H1 (cell line): Measurements from ENCODE around the gene PFKFB3. TPM values are rescaled to one million over a fixed set of nuclear protein-coding genes. Genes with fewer than 3 reads are reported as not detected.
"Not testable (repeated sequence)": the region's sequence is repeated elsewhere in the genome, so short reads cannot be mapped to it uniquely, and the experiment has no call there.

Experiments used
- CTCF ChIA-PET: fragments of 300-600 bp; sonication (Branson Sonifier 250); formaldehyde crosslinking; loops from one replicate; lab custom pipeline; 2021; ENCODE audit not compliant: partially characterized antibody; lab: Charles Lee
- POLR2A ChIA-PET: fragments of 300-600 bp; sonication (Branson Sonifier 250); formaldehyde crosslinking; loops from one replicate; lab custom pipeline; 2021; ENCODE audit warnings: inconsistent platforms; ENCODE audit not compliant: partially characterized antibody; lab: Charles Lee
- DNase-seq, 2 experiments: peaks; one replicate each; pipeline versions ENCODE4 v3.0.0 to v3.0.0-alpha.2; 2010 to 2022; ENCODE audit warnings: low spot score in 2 of 2, low read depth in 1 of 2, mixed read lengths in 1 of 2
- FAIRE-seq: peaks from 2 replicates; lab custom pipeline; 2011; peaks lifted over from hg19 to GRCh38; lab: Jason Lieb, UNC
- H2AFZ ChIP-seq: 2 replicates; pipeline ENCODE4 v1.8.1; 2012; ENCODE audit warnings: low read length, inconsistent platforms
- H2AK5ac ChIP-seq: 2 replicates; pipeline ENCODE4 v1.6.1; 2013; ENCODE audit warnings: low read depth, low read length
- H2BK120ac ChIP-seq: replicated peaks from 2 replicates; pipeline ENCODE3; 2013; ENCODE audit warnings: low read depth, low read length, inconsistent platforms
- H2BK12ac ChIP-seq: 2 replicates; pipeline ENCODE4 v1.6.1; 2013; ENCODE audit warnings: low read depth, low read length
- H2BK15ac ChIP-seq: 2 replicates; pipeline ENCODE4 v1.6.1; 2013; ENCODE audit warnings: low read length
- H2BK20ac ChIP-seq: 2 replicates; pipeline ENCODE4 v1.6.1; 2013; ENCODE audit warnings: low read length
- H2BK5ac ChIP-seq: 2 replicates; pipeline ENCODE4 v1.6.1; 2013; ENCODE audit warnings: low read depth, low read length
- H3K14ac ChIP-seq: 2 replicates; pipeline ENCODE4 v1.6.1; 2013; ENCODE audit warnings: inconsistent platforms; ENCODE audit not compliant: insufficient read length
- H3K18ac ChIP-seq: 2 replicates; pipeline ENCODE4 v1.6.1; 2013; ENCODE audit warnings: low read length; ENCODE audit errors: extremely low read depth
- H3K23ac ChIP-seq: 2 replicates; pipeline ENCODE4 v1.6.1; 2013; ENCODE audit warnings: inconsistent platforms; ENCODE audit not compliant: insufficient read length
- H3K23me2 ChIP-seq: 2 replicates; pipeline ENCODE4 v1.6.1; 2013; ENCODE audit warnings: low read depth, low read length
- H3K27ac ChIP-seq: 2 replicates; pipeline ENCODE4 v1.6.1; 2011; ENCODE audit warnings: low read depth, low read length, inconsistent platforms
- H3K27me3 ChIP-seq, 4 experiments: replicated peaks in 1 of 4; 1 replicate in 1 of 4; 2 replicates in 3 of 4; pipeline versions ENCODE4 v1.6.1 to v1.8.1; 2011 to 2013; ENCODE audit warnings: low read length in 3 of 4, mild to moderate bottlenecking in 3 of 4, inconsistent platforms in 2 of 4, mixed read lengths in 2 of 4, moderate library complexity in 1 of 4; ENCODE audit not compliant: control insufficient read depth in 3 of 4, insufficient read depth in 3 of 4; ENCODE audit errors: extremely low read depth in 1 of 4
- H3K36me3 ChIP-seq, 4 experiments: 2 replicates each; pipeline versions ENCODE4 v1.6.1 to v1.8.1; 2011 to 2013; ENCODE audit warnings: mild to moderate bottlenecking in 4 of 4, low read length in 3 of 4, moderate library complexity in 2 of 4, control low read depth in 1 of 4, inconsistent platforms in 1 of 4; ENCODE audit not compliant: insufficient read depth in 4 of 4, control insufficient read depth in 2 of 4
- H3K4ac ChIP-seq: replicated peaks from 2 replicates; pipeline ENCODE3; 2013; ENCODE audit warnings: low read length, low read depth, mixed read lengths, inconsistent platforms; ENCODE audit not compliant: insufficient read length
- H3K4me1 ChIP-seq, 4 experiments: replicated peaks in 1 of 4; 1 replicate in 1 of 4; 2 replicates in 3 of 4; pipeline versions ENCODE4 v1.6.1 to v1.8.1; 2011 to 2013; ENCODE audit warnings: low read length in 3 of 4, inconsistent platforms in 2 of 4, mixed read lengths in 1 of 4; ENCODE audit not compliant: insufficient read depth in 4 of 4, control insufficient read depth in 3 of 4
- H3K4me2 ChIP-seq, 2 experiments: 2 replicates each; pipeline versions ENCODE4 v1.6.1 to v1.8.1; 2011 to 2013; ENCODE audit warnings: low read depth in 2 of 2, low read length in 2 of 2, control low read depth in 1 of 2, inconsistent platforms in 1 of 2, mild to moderate bottlenecking in 1 of 2; ENCODE audit not compliant: insufficient read depth in 1 of 2
- H3K4me3 ChIP-seq, 4 experiments: fragments of 200-600, 300-600 bp in 1 of 4; sonication (generic), shearing (Covaris generic), sonication (Bioruptor Twin) in 1 of 4; 2 replicates each; pipeline versions ENCODE4 v1.5.1 to v1.8.1; 2011 to 2016; ENCODE audit warnings: low read length in 4 of 4, low read depth in 3 of 4, control low read depth in 2 of 4, inconsistent platforms in 2 of 4, mild to moderate bottlenecking in 2 of 4, mixed read lengths in 1 of 4, moderate library complexity in 1 of 4; ENCODE audit not compliant: insufficient read depth in 2 of 4; ENCODE audit errors: extremely low read depth in 1 of 4
- H3K56ac ChIP-seq: replicated peaks from 2 replicates; pipeline ENCODE3; 2013; ENCODE audit warnings: low read depth, mild to moderate bottlenecking, mixed read lengths, low read length, inconsistent platforms; ENCODE audit not compliant: insufficient read length
- H3K79me1 ChIP-seq: 2 replicates; pipeline ENCODE4 v1.6.1; 2013; ENCODE audit warnings: low read depth, low read length, control low read depth
- H3K79me2 ChIP-seq, 2 experiments: 2 replicates each; pipeline versions ENCODE4 v1.6.1 to v1.8.1; 2012 to 2013; ENCODE audit warnings: low read length in 2 of 2, mild to moderate bottlenecking in 2 of 2, inconsistent platforms in 1 of 2; ENCODE audit not compliant: insufficient read depth in 2 of 2, control insufficient read depth in 1 of 2
- H3K9ac ChIP-seq, 4 experiments: replicated peaks in 1 of 4; 1 replicate in 1 of 4; 2 replicates in 3 of 4; pipeline versions ENCODE4 v1.6.1 to v1.8.1; 2011 to 2013; ENCODE audit warnings: low read depth in 3 of 4, low read length in 3 of 4, control low read depth in 2 of 4, mild to moderate bottlenecking in 2 of 4, moderate library complexity in 2 of 4, inconsistent platforms in 1 of 4; ENCODE audit errors: extremely low read depth in 1 of 4
- H3K9me3 ChIP-seq, 2 experiments: 2 replicates each; pipeline versions ENCODE4 v1.6.1 to v1.8.1; 2012 to 2013; ENCODE audit warnings: mild to moderate bottlenecking in 2 of 2, moderate library complexity in 2 of 2, control low read depth in 1 of 2, inconsistent platforms in 1 of 2, low read depth in 1 of 2, low read length in 1 of 2, mixed read lengths in 1 of 2; ENCODE audit not compliant: insufficient read depth in 2 of 2
- H4K20me1 ChIP-seq, 2 experiments: replicated peaks in 1 of 2; 2 replicates each; pipeline versions ENCODE3 to v1.8.1; 2011 to 2013; ENCODE audit warnings: inconsistent platforms in 2 of 2, low read length in 2 of 2, mild to moderate bottlenecking in 1 of 2; ENCODE audit not compliant: insufficient read depth in 2 of 2, control insufficient read depth in 1 of 2
- H4K5ac ChIP-seq: 2 replicates; pipeline ENCODE4 v1.6.1; 2013; ENCODE audit warnings: low read length, low read depth, mixed read lengths, inconsistent platforms; ENCODE audit not compliant: insufficient read length
- H4K8ac ChIP-seq: 2 replicates; pipeline ENCODE4 v1.8.0; 2013; ENCODE audit warnings: mild to moderate bottlenecking, moderate library complexity, low read length, inconsistent platforms; ENCODE audit not compliant: insufficient read depth; ENCODE audit errors: extremely low read depth
- H4K91ac ChIP-seq: replicated peaks from 2 replicates; pipeline ENCODE3; 2013; ENCODE audit warnings: low read length, mixed read lengths, inconsistent platforms; ENCODE audit not compliant: insufficient read length
- WGBS, 2 experiments: shearing (Covaris generic) in 1 of 2; methylation state at CpG; one replicate each; pipeline versions ENCODE4 v1.1.6 to v1.1.7; 2013 to 2015; ENCODE audit warnings: low lambda C conversion rate in 2 of 2, mixed read lengths in 2 of 2, inconsistent platforms in 1 of 2, low coverage in 1 of 2, missing lambda C conversion rate in 1 of 2; ENCODE audit not compliant: insufficient replicate concordance in 2 of 2, insufficient coverage in 1 of 2, insufficient read length in 1 of 2; ENCODE audit errors: extremely low coverage in 1 of 2, missing lambda C conversion rate in 1 of 2; 5-methylcytosine and 5-hydroxymethylcytosine counted together
- polyA plus RNA-seq, 7 experiments: library from polyadenylated mRNA; depleted of rRNA in 3 of 7; stranded (reverse) in 5 of 7; unstranded in 2 of 7; fragments of >200 nt in 5 of 7; fragments of 200-250 nt in 2 of 7; gene quantifications; 1 replicate in 5 of 7; 2 replicates in 1 of 7; 4 replicates in 1 of 7; pipeline versions ENCODE4 v1.2.1 to v1.2.3, GENCODE V29; 2011 to 2013; ENCODE audit warnings: missing spikeins in 2 of 7, mixed read lengths in 2 of 7
- total RNA-seq: library from RNA; stranded (reverse); fragmentation: NEBNext Ultra II Directional; extraction: Animal tissue kit (Norgen Biotek cat#: 25700); gene quantifications from 2 replicates; pipeline ENCODE4 v1.2.1, GENCODE V29; 2021

PFKFB3 gene
- total and polyA plus RNA-seq, 2 of the 8 experiments (the other 6 are each of a cell fraction or from before 2014, with no cell fraction given), result 15.6 to 32.0 TPM

GRCh38 chr10:6206486-6206885, 3.8 kb downstream of the PFKFB3 start:
- DNase-seq, H4K5ac ChIP-seq, H2BK20ac ChIP-seq, H4K91ac ChIP-seq, H2AK5ac ChIP-seq, H3K27ac ChIP-seq, H3K9ac ChIP-seq, H3K36me3 ChIP-seq, H2AFZ ChIP-seq, FAIRE-seq, H3K9me3 ChIP-seq, H2BK5ac ChIP-seq, H3K4ac ChIP-seq, H3K4me2 ChIP-seq, H4K8ac ChIP-seq, H3K4me3 ChIP-seq, H2BK120ac ChIP-seq, CTCF ChIA-PET, H3K23ac ChIP-seq, H3K14ac ChIP-seq, POLR2A ChIA-PET, H3K18ac ChIP-seq, H2BK15ac ChIP-seq, H3K56ac ChIP-seq, H2BK12ac ChIP-seq: not testable (repeated sequence)
- peaks cover 3 to 10% (median 7%) of the 10 kb centered on the region in 4 experiments for H3K4me1 ChIP-seq
- peaks cover 0 to 51% of the 10 kb centered on the region in 2 experiments; a peak in 3 of 4 replicates for H3K79me2 ChIP-seq
- peaks cover 17% of the 10 kb centered on the region for H3K79me1 ChIP-seq
- WGBS, 2 experiments, result no CpG with 5 or more reads among the region's 29 CpGs
- H3K27me3 ChIP-seq, result peaks cover 2 to 10% (median 10%) of the 10 kb centered on the region in 4 experiments; a peak in 6 of 7 replicates
- H4K20me1 ChIP-seq, result peaks cover 14 to 29% of the 10 kb centered on the region in 2 experiments
- H3K23me2 ChIP-seq, result peaks cover 16% of the 10 kb centered on the region
